ENCODE results near the gene HK3.

Gene HK3

DNA sequence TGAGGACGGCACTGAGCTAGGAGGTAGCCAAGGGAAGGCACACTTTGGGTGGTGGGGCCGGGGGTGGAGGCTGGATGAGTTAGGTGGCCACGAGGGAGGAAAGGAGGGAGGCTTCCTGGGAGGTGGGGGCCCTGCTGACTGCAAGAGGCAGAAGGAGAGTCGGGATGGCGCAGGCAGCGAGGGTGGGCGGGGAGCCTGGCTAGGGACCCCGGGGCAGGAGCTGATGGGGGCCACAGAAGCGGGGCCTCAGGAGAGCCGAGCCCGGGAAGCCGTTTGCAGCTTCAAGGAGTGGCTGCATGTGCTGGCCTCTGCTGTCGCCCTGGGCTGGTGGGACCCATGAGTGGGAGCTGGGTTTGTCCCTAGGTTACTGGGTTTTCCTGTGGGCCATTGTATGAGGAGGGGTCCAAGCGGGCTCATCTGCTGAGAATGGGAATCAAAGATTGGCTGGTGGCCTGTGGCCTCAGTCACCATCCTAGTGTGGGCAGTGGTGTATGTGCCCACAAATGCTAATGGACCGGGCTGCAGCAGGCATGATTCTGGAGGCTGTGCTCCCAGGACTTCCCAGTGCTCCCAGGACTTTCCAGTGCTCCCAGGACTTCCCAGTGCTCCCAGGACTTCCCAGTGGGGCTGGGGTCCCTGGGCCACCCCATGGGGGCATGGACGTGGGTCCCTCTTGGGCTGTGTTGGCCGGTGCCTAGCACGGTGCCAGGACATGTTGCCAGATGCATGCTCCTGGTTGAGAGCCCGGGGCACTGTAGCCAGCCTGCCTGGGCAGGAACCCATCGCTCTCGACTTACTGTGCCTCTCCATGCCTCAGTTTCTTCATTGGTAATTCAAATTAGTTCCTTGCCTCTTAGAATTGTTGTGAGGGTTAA lies 48.5 kb downstream of the HK3 start:
- no peak for DNase-seq (ENCODE audit: extremely low spot score)
- ChIA-PET CTCF (interaction anchor here (0.7 kb wide), 1 partner anchor 190 kb away, joined by 4 read pairs; no protein-coding TSS in a partner anchor), POLR2A (no interaction called here)
- TF ChIP-seq, protein P1, sequence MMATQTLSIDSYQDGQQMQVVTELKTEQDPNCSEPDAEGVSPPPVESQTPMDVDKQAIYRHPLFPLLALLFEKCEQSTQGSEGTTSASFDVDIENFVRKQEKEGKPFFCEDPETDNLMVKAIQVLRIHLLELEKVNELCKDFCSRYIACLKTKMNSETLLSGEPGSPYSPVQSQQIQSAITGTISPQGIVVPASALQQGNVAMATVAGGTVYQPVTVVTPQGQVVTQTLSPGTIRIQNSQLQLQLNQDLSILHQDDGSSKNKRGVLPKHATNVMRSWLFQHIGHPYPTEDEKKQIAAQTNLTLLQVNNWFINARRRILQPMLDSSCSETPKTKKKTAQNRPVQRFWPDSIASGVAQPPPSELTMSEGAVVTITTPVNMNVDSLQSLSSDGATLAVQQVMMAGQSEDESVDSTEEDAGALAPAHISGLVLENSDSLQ (IDR thresholded peaks at IDR 0.05), result no peak
- TF ChIP-seq BHLHE40 (IDR thresholded peaks at IDR 0.05; ENCODE audit: borderline replicate concordance) (no peak), SP1 (IDR thresholded peaks at IDR 0.05) (no peak), TARDBP (IDR thresholded peaks at IDR 0.05) (no peak), FOXA1 (IDR thresholded peaks at IDR 0.05) (no peak), HDGF (IDR thresholded peaks at IDR 0.05; ENCODE audit: borderline replicate concordance) (no peak), SUZ12 (IDR thresholded peaks at IDR 0.05) (no peak), CTBP1 (IDR thresholded peaks at IDR 0.05; ENCODE audit: borderline replicate concordance) (no peak), NFRKB (IDR thresholded peaks at IDR 0.05) (no peak), ZNF384 (IDR thresholded peaks at IDR 0.05) (no peak), FOXM1 (IDR thresholded peaks at IDR 0.05; ENCODE audit: borderline replicate concordance) (no peak), LEF1 (IDR thresholded peaks at IDR 0.05; ENCODE audit: borderline replicate concordance) (no peak), ELF4 (IDR thresholded peaks at IDR 0.05) (no peak), L3MBTL2 (conservative IDR thresholded peaks at IDR 0.05) (no peak), ARNT (IDR thresholded peaks at IDR 0.05) (no peak), FOXK2 (IDR thresholded peaks at IDR 0.05) (no peak)

DNA sequence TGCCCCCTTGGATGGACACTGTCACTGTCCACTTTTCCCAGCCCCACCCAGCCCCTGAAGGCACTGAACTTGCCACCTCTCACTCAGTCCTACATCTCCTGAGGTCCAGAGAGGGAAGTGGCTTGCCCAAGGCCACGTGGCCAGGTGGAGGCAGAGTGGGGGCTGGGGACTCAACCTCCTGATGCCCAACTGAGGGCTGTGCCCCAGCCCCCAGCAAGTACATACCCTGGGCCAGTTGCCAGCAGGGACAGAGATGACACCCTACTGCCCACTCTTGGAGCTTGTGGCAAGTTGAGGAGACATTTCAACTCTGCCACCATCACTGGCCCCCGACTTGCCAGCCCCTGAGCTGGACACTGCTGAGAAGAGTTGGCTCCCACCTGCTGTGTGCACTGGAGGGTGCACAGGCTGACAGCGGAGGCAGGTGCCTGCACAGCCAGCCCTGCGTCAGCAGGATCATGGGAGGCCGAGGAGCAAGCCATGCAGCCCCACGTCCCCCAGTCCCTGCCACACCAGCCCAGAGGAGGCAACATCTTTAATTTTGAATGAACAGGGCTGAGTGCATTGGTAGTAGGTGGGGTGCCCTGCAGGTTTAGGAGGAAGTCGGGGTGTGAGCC lies 49.4 kb downstream of the HK3 start:
- DNase-seq (ENCODE audit: extremely low spot score), result no peak
- ChIA-PET CTCF (interaction anchor here (0.6 to 0.7 kb wide), 2 partner anchors 140 to 189 kb away, joined by 4 to 5 read pairs; no protein-coding TSS in a partner anchor), POLR2A (no interaction called here)
- no peak for TF ChIP-seq LEF1 (IDR thresholded peaks at IDR 0.05; ENCODE audit: borderline replicate concordance)
- TF ChIP-seq HDGF (IDR thresholded peaks at IDR 0.05; ENCODE audit: borderline replicate concordance), result no peak
- no peak for TF ChIP-seq L3MBTL2 (conservative IDR thresholded peaks at IDR 0.05)
- TF ChIP-seq FOXK2 (IDR thresholded peaks at IDR 0.05), result no peak
- no peak for TF ChIP-seq NFRKB (IDR thresholded peaks at IDR 0.05)
- no peak for TF ChIP-seq ELF4 (IDR thresholded peaks at IDR 0.05)
- TF ChIP-seq CTBP1 (IDR thresholded peaks at IDR 0.05; ENCODE audit: borderline replicate concordance), result no peak
- no peak for TF ChIP-seq ZNF384 (IDR thresholded peaks at IDR 0.05)
- TF ChIP-seq FOXM1 (IDR thresholded peaks at IDR 0.05; ENCODE audit: borderline replicate concordance), result no peak
- TF ChIP-seq SUZ12 (IDR thresholded peaks at IDR 0.05), result no peak
- TF ChIP-seq TARDBP (IDR thresholded peaks at IDR 0.05), result no peak
- TF ChIP-seq SP1 (IDR thresholded peaks at IDR 0.05), result no peak
- no peak for TF ChIP-seq BHLHE40 (IDR thresholded peaks at IDR 0.05; ENCODE audit: borderline replicate concordance)
- no peak for TF ChIP-seq ARNT (IDR thresholded peaks at IDR 0.05)
- TF ChIP-seq, protein P1 (IDR thresholded peaks at IDR 0.05), result no peak

DNA sequence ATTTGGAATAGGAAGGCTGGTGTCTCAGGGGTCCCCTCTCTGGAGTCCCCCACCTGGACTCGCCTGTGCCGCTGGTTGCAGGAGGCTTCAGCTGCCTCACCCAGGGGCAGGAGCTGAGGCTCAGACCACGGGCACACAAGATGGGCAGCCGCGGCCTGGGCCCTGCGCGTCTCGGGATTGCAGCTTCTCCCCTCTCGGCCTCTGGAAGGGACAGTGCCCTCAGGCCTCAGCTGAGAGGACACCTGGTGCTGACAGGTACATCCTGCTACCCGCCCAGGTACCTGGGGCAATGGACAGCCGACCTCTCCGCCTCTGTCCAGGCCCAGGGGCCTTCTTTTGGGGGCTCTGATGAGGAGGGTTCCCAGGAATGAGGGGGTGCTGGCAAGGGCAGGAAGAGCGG lies 50.5 kb downstream of the HK3 start:
- ChIA-PET CTCF (no interaction called here), POLR2A (no interaction called here)
- no peak for DNase-seq (ENCODE audit: extremely low spot score)
- TF ChIP-seq ZNF384 (IDR thresholded peaks at IDR 0.05) (no peak), FOXA1 (IDR thresholded peaks at IDR 0.05) (no peak), NFRKB (IDR thresholded peaks at IDR 0.05) (no peak), SP1 (IDR thresholded peaks at IDR 0.05) (no peak), FOXK2 (IDR thresholded peaks at IDR 0.05) (no peak), BHLHE40 (IDR thresholded peaks at IDR 0.05; ENCODE audit: borderline replicate concordance) (no peak), LEF1 (IDR thresholded peaks at IDR 0.05; ENCODE audit: borderline replicate concordance) (no peak), L3MBTL2 (conservative IDR thresholded peaks at IDR 0.05) (no peak), SUZ12 (IDR thresholded peaks at IDR 0.05) (no peak), ELF4 (IDR thresholded peaks at IDR 0.05) (no peak), HDGF (IDR thresholded peaks at IDR 0.05; ENCODE audit: borderline replicate concordance) (no peak), CTBP1 (IDR thresholded peaks at IDR 0.05; ENCODE audit: borderline replicate concordance) (no peak)
- TF ChIP-seq, protein P1 (IDR thresholded peaks at IDR 0.05), result no peak

DNA sequence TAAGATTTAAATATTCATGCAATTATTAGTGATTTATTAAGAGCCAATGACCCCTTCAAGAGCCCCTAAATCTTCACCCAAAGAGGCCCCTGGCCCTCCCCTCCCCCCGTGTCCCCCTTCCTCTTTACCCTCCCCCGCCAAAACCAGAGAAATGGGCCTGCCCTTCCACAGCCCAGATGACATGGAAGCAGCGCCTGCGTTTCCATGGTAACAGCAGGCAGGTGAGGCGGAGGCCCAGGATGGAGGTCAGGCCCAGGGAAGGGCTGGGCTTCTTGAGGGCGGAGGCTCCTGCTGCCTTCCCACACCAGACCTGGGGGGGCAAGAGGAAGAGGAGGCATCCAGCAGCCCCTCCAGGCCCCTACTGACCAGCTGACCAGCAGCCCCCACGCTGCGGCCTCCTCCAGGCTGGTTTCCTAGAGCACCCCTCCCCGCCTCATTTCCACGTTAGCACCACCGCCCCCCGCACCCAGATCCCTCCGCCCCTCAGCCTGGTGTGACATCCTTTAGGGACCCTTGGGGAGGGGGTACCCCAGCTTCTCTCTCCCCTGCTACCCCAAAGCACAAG lies 51.3 kb downstream of the HK3 start:
- no peak for TF ChIP-seq BHLHE40 (IDR thresholded peaks at IDR 0.05; ENCODE audit: borderline replicate concordance)
- no peak for TF ChIP-seq SUZ12 (IDR thresholded peaks at IDR 0.05)
- no peak for TF ChIP-seq ARNT (IDR thresholded peaks at IDR 0.05)
- TF ChIP-seq FOXM1 (IDR thresholded peaks at IDR 0.05; ENCODE audit: borderline replicate concordance), result no peak
- TF ChIP-seq FOXA1 (IDR thresholded peaks at IDR 0.05), result no peak
- no peak for DNase-seq (ENCODE audit: extremely low spot score)
- ChIA-PET CTCF (no interaction called here), POLR2A (no interaction called here)

DNA sequence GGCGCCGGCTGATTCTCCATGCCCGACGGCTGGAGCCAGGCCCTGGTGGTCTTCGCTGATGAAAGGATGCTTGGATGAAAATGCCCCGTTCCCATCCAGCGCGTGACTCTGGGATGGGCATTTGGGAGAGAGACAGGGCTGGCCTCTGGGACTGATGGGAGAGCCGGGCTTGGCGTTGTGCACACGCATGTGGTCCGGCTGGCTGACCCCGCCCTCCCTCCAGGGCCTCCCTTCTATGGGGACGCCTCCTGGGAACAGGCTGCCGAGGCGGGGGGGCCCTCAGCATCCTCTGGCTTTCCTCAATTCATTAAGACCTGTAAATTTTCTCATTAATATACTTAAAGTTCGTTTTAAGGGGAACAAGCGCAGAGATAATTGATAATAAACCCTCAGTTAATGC lies 52.0 kb downstream of the HK3 start:
- TF ChIP-seq SUZ12 (IDR thresholded peaks at IDR 0.05), result no peak
- TF ChIP-seq BHLHE40 (IDR thresholded peaks at IDR 0.05; ENCODE audit: borderline replicate concordance), result no peak
- TF ChIP-seq FOXK2 (IDR thresholded peaks at IDR 0.05), result no peak
- TF ChIP-seq ELF4 (IDR thresholded peaks at IDR 0.05), result no peak
- no peak for TF ChIP-seq FOXA1 (IDR thresholded peaks at IDR 0.05)
- TF ChIP-seq TARDBP (IDR thresholded peaks at IDR 0.05), result no peak
- TF ChIP-seq, protein P1 (IDR thresholded peaks at IDR 0.05), result no peak
- TF ChIP-seq L3MBTL2 (conservative IDR thresholded peaks at IDR 0.05), result no peak
- no peak for TF ChIP-seq NFRKB (IDR thresholded peaks at IDR 0.05)
- TF ChIP-seq FOXM1 (IDR thresholded peaks at IDR 0.05; ENCODE audit: borderline replicate concordance), result no peak
- TF ChIP-seq SP1 (IDR thresholded peaks at IDR 0.05), result no peak
- ChIA-PET CTCF (no interaction called here), POLR2A (no interaction called here)
- no peak for DNase-seq (ENCODE audit: extremely low spot score)

Measured in HEK293T (cell line).